Measurements from ENCODE around the gene KRT1. TPM values are rescaled to one million over a fixed set of nuclear protein-coding genes. Genes with fewer than 3 reads are reported as not detected.

KRT1 gene
- total and polyA plus RNA-seq, 9 donors, result not detected

DNA sequence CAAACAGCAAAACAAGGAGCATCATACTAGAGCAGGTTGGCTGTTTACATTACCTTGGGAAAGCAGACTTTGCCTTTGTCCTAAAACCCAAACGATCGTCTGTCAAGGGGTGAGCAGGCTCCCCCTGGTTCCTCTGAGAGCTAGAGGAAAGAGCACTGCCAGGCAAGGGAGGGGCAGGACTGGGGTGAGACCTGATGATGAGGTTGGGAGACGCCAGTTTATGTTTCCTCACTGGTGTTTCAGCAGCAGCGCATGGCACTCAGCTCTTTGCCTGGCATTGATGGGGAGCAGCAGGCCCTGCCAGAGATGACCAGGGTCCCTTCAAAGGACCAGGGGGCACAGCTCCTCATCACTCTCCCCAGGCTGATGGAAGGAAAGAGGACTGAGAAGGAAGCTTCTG, 20.3 kb downstream of the KRT1 start:
- H3K27me3 ChIP-seq, result no peaks in the 10 kb centered on the region
- no peaks in the 10 kb centered on the region for H3K36me3 ChIP-seq
- H3K4me3 ChIP-seq, result no peak overlapping the region
- WGBS, 3 donors, result 65 to 82% (median 70%) methylated on average over 4 of the region's 4 CpGs
- H3K4me1 ChIP-seq (ENCODE audit: insufficient read depth), result no peaks in the 10 kb centered on the region
- TF ChIP-seq EP300 (IDR thresholded peaks at IDR 0.05) (no peak), POLR2A (IDR thresholded peaks at IDR 0.05) (no peak)
- TF ChIP-seq, protein P1, sequence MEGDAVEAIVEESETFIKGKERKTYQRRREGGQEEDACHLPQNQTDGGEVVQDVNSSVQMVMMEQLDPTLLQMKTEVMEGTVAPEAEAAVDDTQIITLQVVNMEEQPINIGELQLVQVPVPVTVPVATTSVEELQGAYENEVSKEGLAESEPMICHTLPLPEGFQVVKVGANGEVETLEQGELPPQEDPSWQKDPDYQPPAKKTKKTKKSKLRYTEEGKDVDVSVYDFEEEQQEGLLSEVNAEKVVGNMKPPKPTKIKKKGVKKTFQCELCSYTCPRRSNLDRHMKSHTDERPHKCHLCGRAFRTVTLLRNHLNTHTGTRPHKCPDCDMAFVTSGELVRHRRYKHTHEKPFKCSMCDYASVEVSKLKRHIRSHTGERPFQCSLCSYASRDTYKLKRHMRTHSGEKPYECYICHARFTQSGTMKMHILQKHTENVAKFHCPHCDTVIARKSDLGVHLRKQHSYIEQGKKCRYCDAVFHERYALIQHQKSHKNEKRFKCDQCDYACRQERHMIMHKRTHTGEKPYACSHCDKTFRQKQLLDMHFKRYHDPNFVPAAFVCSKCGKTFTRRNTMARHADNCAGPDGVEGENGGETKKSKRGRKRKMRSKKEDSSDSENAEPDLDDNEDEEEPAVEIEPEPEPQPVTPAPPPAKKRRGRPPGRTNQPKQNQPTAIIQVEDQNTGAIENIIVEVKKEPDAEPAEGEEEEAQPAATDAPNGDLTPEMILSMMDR (IDR thresholded peaks at IDR 0.05), result no peak
- no peak for DNase-seq
- intact Hi-C loops (cut with DNase I), result no loop called here
- H3K27ac ChIP-seq, result no peak overlapping the region
- H3K9me3 ChIP-seq, result no peaks in the 10 kb centered on the region

- intact Hi-C loops (cut with DNase I), result no loop called here
- 45 to 65% (median 49%) methylated on average over 7 of the region's 7 CpGs for WGBS, 3 donors
These were observed 20.8 kb downstream of the KRT1 start for GRCh38 chr12:52659395-52659794.

DNA sequence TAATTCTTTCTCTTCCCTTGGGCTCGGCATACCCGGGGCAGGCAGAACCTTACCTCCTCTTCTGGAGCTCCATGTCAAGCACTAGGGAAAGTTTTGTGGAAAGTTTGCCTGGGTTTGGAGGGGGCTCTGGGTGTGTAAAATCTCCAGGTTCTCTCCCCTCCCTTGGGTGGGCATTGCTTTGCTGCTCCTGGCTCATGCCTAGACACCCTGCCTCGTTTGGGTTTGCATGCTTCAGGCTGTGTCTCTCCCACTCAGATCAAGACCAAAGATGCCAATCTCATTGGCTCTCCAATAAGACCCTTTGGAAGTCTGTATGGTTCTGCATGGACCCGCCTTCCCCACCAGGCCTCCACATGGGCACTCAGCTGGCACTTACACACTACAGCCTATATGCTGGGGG, 22.0 kb downstream of the KRT1 start:
- WGBS, 3 donors, result 67 to 70% (median 68%) methylated on average over 4 of the region's 4 CpGs
- Histone ChIP-seq H3K27ac (no peak overlapping the region), H3K4me3 (no peak overlapping the region), H3K9me3 (no peaks in the 10 kb centered on the region), H3K27me3 (no peaks in the 10 kb centered on the region), H3K4me1 (ENCODE audit: insufficient read depth) (no peaks in the 10 kb centered on the region), H3K36me3 (no peaks in the 10 kb centered on the region)
- intact Hi-C loops (cut with DNase I), result no loop called here
- no peak for DNase-seq
- TF ChIP-seq, protein P1 (IDR thresholded peaks at IDR 0.05), result no peak
- TF ChIP-seq EP300 (IDR thresholded peaks at IDR 0.05) (no peak), POLR2A (IDR thresholded peaks at IDR 0.05) (no peak)

More at GRCh38 chr12:52659395-52659794, 20.8 kb downstream of the KRT1 start:
- DNase-seq, result no peak
- Histone ChIP-seq H3K27me3 (no peaks in the 10 kb centered on the region), H3K36me3 (no peaks in the 10 kb centered on the region), H3K4me1 (ENCODE audit: insufficient read depth) (no peaks in the 10 kb centered on the region), H3K9me3 (no peaks in the 10 kb centered on the region), H3K27ac (no peak overlapping the region), H3K4me3 (no peak overlapping the region)
- no peak for TF ChIP-seq EP300 (IDR thresholded peaks at IDR 0.05)
- TF ChIP-seq, protein P1 (IDR thresholded peaks at IDR 0.05), result no peak
- no peak for TF ChIP-seq POLR2A (IDR thresholded peaks at IDR 0.05)

- WGBS, 3 donors, result 73 to 87% (median 84%) methylated on average over 6 of the region's 6 CpGs
- TF ChIP-seq EP300 (IDR thresholded peaks at IDR 0.05) (no peak), POLR2A (IDR thresholded peaks at IDR 0.05) (no peak)
- TF ChIP-seq, protein P1 (IDR thresholded peaks at IDR 0.05), result no peak
These were observed 22.8 kb downstream of the KRT1 start for GRCh38 chr12:52657250-52657902.

More at GRCh38 chr12:52657250-52657902, 22.8 kb downstream of the KRT1 start:
- Histone ChIP-seq H3K27ac (no peak overlapping the region), H3K27me3 (no peaks in the 10 kb centered on the region), H3K36me3 (no peaks in the 10 kb centered on the region), H3K4me1 (ENCODE audit: insufficient read depth) (no peaks in the 10 kb centered on the region), H3K9me3 (no peaks in the 10 kb centered on the region), H3K4me3 (no peak overlapping the region)
- no peak for DNase-seq
- intact Hi-C loops (cut with DNase I), result no loop called here

Measured in ovary (tissue), 9 donors.